Skin of body (tissue), 2 donors: ENCODE measurements around the gene HERC3. TPM values are rescaled to one million over a fixed set of nuclear protein-coding genes. Genes with fewer than 3 reads are reported as not detected.

Experiments
- DNase-seq: peaks from one replicate; lab custom pipeline; 2025; lab: John Stamatoyannopoulos, UW
- total RNA-seq: library from RNA; depleted of rRNA; stranded (reverse); fragments of >200 nt; gene quantifications from one replicate; pipeline ENCODE4 v1.2.3, GENCODE V29; 2014

The HERC3 gene
- total RNA-seq, 1 donor from 2014 or later: 26.1 TPM

DNA sequence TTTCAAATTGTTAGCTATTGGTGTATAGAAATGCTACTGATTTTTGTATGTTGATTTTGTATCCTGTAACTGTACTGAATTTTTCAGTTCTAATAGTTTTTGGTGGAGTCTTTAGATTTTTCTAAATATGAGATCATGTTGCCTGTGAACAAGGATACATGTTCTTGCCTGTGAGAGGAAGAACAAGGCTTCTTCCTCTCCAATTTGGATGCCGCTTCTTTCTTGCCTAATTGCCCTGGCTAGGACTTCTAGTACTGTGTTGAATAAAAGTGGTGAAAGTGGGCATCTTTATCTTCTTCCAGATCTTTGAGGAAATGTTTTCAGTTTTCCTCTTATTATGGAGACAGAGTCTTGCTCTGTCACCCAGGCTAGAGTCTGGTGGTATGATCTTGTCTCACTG lies 121.5 kb downstream of the HERC3 start:
- no peak for DNase-seq

- no peak for DNase-seq
Observed at GRCh38 chr4:88718098-88718497, 125.8 kb downstream of the HERC3 start.

- DNase-seq: no peak
Observed at GRCh38 chr4:88719381-88719780, 127.1 kb downstream of the HERC3 start.

DNA sequence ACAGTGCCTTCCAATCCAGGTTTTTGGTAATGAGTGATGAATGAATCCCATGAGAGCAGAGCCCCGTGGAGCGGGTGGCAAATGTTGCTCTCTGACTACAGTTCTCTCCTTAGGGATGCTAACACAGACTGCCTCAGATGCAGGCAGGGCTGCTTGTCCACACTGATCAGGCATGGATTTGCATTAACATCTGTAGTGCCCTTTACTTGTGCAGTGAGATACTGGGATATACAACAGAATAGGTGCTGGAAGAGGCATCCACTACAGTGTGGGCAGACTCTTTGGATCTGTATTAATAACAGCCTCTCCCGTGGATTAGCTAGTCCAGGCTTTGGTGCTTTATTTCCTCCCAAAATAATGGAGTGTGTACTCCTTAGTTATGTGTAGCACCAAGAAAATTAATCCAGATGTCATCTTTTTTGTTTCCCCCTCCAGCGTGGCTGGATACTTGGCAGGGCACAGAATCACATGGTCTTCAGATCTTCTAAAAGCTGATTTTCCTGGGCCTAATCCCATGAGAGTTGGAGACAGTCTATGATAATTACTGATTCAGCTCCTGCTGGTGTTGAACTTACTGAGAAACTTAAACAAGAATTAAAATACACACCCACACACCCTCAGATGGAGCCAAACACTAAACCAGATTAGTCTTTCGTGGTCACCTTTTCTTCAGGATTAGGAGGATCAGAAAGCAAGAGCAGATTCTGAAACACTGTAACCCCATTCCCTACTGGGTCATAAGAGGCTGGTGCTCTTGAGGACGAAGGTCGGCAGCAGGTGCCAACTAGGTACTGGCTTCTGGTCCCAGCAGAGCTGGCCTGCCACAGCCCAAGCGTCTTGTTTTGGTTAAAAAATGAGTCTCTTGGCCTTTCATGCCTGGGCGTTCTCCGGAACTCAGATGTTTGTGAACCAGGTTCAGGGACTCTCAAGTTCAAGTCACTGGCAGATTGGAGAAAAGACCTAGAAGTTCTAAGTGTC lies 128.5 kb downstream of the HERC3 start:
- peak; percentile 7 for DNase-seq

GRCh38 chr4:88722276-88722780 lies 130.0 kb downstream of the HERC3 start:
- DNase-seq: no peak

DNA sequence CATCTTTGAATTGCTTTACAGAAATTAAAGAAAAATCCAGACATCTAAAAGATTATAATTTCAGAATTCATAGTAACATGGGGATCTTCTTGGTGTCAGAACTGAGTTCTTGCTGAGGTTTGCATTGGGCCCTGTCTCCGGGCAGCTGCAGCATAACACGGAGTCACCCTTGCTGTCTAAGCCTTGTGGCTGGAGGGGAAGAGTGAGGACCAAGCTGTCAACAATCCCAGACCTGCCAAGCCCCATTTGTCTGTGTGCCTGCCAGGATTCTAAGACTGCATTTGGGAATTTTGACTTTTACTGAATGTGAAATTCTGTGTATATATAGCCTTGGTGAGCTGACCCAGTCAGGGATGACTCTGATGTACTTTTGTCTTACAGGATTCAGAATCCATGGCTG lies 130.5 kb downstream of the HERC3 start:
- DNase-seq: no peak

DNA sequence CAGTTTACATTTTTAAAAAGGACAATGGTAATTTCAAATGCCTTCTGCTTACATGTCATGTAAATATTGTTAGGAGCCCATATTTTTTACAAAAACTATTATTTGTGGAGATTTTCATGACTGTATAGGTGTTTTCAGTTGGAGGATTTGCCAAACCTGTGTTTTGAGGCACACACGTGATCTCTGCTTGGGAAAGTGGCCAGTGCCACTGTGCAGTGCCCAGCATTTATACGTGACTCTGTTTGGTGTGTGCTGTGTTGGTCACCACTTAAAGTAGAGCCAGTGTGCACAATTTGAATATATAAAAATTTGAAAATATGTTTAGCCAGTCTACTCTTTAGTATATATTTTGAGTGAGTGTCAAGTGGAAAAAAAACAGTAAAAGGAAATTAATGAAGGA lies 132.1 kb downstream of the HERC3 start:
- no peak for DNase-seq

DNA sequence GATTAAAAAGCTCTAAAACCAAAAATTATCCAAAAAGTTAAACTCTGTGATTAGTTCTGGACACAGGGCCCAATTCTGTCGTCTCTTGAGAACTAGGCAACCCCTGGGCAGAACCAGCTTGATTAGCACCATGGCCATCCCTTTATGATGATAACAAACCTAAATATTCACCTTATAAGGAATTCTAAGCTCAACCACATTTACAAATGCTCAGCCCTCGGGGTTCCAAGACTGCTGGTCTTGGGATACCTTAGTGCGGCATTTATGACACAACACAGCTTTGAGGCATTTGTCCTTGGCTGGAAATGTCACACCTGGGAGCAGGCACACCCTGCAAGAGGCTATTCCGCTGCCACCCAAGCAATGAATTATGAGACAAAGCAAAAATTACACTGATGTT lies 132.9 kb downstream of the HERC3 start:
- DNase-seq: no peak

DNA sequence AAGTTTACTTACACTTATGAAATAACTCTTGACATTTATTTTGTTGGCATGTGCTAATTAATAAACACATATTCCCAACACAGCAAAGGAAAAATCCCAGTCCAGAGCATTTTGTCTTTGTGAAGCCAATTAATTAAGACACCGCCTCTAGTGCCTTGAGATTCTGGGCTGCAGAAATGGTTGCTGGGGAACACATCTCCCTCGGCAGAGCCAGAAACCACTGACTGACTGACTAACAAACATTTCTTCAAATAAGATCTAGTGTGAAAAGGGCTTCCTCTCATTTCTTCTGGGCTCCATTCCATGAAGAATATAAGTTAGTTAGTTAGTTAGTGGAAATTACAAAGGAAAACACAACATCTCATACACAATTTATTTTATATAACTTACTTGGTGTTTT lies 133.7 kb downstream of the HERC3 start:
- no peak for DNase-seq

- no peak for DNase-seq
Observed at GRCh38 chr4:88728146-88728545, 135.9 kb downstream of the HERC3 start.

GRCh38 chr4:88729146-88729760 lies 137.0 kb downstream of the HERC3 start:
- no peak for DNase-seq

- DNase-seq: no peak
Observed at GRCh38 chr4:88730811-88731210, 138.5 kb downstream of the HERC3 start.

DNA sequence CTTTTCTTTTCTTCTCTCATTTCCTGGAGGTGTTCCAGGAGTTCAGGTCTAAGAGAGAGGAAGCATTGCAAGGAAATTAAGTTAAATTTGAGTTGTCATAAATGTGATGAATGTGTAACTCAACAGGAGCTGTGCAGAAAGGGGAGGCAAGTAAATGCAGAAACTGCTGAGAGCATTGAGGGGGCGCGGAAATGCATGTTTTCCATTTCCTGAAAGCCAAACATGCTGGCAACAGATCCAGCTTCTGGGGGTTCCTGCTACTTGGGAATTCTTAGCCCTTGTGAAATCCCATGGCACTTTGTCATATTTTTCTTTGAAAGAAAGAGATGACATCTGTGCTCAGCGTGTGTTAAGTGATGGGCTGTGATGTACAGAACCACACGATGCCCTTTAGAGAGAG lies 139.1 kb downstream of the HERC3 start:
- peak; percentile 79 for DNase-seq

- DNase-seq: no peak
Observed at GRCh38 chr4:88732714-88733368, 140.6 kb downstream of the HERC3 start.

DNA sequence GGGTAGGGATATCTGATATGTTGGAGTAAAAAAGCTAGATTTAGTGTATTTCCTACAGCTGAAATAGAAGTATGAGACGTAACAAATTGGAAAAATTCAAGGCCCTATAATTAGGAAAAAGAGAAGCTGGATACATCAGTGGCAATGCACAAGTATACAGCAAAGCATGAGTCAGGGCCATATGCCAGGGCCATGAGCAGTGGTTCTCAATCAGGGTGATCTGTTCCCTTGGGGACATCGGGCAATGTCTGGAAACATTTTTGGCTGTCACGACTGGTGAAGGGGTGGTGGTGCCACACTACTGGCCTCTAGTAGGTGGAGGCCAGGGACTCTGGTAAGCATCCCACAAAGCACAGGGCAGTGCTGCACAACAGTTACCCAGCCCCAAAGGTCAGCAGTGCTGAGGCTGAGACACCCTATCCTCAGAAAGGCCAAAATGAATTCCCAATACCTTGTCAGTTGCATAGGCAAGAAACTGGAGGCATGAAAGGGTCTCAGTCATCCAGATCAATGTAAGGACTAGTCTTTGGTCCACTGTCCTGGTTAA lies 142.2 kb downstream of the HERC3 start:
- DNase-seq: no peak

DNA sequence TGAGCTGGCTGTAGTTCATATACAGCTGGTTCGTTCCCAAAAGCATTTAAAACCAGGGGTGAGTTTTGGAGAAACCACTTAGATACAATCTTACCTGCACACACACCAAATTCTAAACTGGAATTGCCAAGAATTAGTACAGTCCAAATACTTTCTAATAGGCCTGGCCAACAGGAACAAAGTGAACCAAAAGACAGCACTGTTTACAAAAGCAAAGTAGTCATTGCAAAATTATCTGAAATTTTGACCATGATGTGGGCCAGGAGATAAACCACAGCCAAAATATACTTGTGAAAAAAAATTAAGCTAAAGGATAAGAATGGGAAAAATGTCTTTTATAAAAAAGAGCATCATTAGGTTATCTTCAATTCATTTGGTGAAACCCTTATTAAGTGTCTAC lies 143.3 kb downstream of the HERC3 start:
- no peak for DNase-seq

DNA sequence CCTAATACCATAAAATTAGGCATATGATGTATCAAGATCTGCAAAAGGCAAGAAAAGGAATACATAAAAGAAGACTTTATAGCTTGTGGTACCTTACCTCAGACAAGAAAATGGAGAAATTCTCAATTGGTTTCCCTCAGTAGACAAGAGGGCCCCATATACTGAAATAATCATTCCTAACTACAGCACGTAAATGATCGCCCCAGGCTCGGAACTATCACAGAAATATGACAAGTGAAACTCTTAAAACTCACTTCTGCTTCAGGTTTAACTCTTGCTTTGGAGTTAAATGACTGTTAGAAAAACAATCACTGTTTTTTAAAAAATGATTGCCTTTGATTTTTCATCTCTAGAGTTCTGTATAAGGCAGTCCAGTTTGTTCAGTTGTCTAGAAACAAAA lies 144.0 kb downstream of the HERC3 start:
- DNase-seq: no peak

- DNase-seq: no peak
Observed at GRCh38 chr4:88737307-88737941, 145.1 kb downstream of the HERC3 start.

DNA sequence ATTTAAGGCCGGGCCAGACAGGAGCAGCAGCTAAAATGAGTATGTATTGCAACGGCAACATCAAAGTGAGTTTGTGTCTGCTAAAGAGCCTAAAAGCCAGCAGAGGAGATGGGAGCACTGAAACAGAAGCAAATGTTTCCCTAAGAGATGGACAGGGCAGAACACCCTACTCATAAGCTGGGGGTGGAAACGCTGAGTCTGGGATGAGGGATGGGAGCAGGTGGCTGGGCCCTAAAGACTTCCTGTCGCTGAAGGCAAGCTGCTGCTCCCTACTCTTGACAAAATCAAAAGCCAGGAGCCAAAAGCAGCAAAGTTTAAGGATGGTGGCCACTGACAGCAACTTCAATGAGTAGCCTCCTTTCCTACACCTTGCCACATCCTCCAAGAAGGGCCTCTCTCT lies 145.9 kb downstream of the HERC3 start:
- DNase-seq: no peak

DNA sequence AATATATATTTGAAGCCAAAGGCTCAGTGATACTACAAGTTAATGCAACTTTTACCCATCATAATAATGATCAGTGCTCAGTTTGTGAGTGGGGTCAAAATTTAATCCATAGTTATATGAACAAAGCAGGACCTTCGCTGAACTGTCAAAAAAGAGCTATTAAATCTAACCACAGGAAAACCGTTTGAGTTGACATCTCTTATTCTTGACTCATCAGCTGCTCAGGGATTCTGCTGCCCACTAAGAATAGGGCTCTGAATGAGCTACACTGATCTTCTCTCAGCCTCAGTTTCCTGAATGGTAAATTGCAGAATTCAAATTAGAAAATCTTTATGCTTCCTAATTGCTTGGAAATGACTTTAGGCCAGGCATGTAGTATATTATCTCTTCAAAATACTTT lies 150.3 kb downstream of the HERC3 start:
- DNase-seq: no peak

GRCh38 chr4:88743696-88744095 lies 151.4 kb downstream of the HERC3 start:
- no peak for DNase-seq
